GM21737 (cell line): ENCODE results near the gene ADISSP.

Experiments used
- ATAC-seq: cut with Tn5 transposase; IDR thresholded peaks from one replicate; pipeline ENCODE4 v1.9.1; 2021; ENCODE audit warnings: mild to moderate bottlenecking, moderate library complexity; ENCODE audit not compliant: unreplicated experiment

ADISSP gene

GRCh38 chr20:3755814-3756480 is 11.6 kb downstream of the ADISSP start:
- ATAC-seq: no peak

- ATAC-seq: no peak
Observed at GRCh38 chr20:3755269-3755668, 12.3 kb downstream of the ADISSP start.

GRCh38 chr20:3754276-3754630 is 13.3 kb downstream of the ADISSP start:
- ATAC-seq: no peak

GRCh38 chr20:3753501-3754275 is 13.9 kb downstream of the ADISSP start:
- no peak for ATAC-seq

- ATAC-seq: no peak
Observed at GRCh38 chr20:3753098-3753497, 14.5 kb downstream of the ADISSP start.

GRCh38 chr20:3752386-3752759 is 15.2 kb downstream of the ADISSP start:
- ATAC-seq: no peak

GRCh38 chr20:3751675-3752385 is 15.7 kb downstream of the ADISSP start:
- ATAC-seq: no peak

GRCh38 chr20:3751305-3751674 is 16.3 kb downstream of the ADISSP start:
- ATAC-seq: no peak

- no peak for ATAC-seq
Observed at GRCh38 chr20:3749689-3750531, 17.6 kb downstream of the ADISSP start.

- no peak for ATAC-seq
Observed at GRCh38 chr20:3749087-3749688, 18.4 kb downstream of the ADISSP start.

- no peak for ATAC-seq
Observed at GRCh38 chr20:3748073-3748472, 19.5 kb downstream of the ADISSP start.

GRCh38 chr20:3747471-3747870 is 20.1 kb downstream of the ADISSP start:
- ATAC-seq: no peak

- ATAC-seq: no peak
Observed at GRCh38 chr20:3745686-3746173, 21.8 kb downstream of the ADISSP start.

GRCh38 chr20:3744806-3745685 is 22.5 kb downstream of the ADISSP start:
- ATAC-seq: no peak

GRCh38 chr20:3744037-3744436 is 23.5 kb downstream of the ADISSP start:
- no peak for ATAC-seq

GRCh38 chr20:3743251-3743650 is 24.3 kb downstream of the ADISSP start:
- no peak for ATAC-seq

- ATAC-seq: no peak
Observed at GRCh38 chr20:3741836-3742458, 25.6 kb downstream of the ADISSP start.

GRCh38 chr20:3740615-3741301 is 26.8 kb downstream of the ADISSP start:
- ATAC-seq: no peak
